ENCODE data around the gene DMD.

DNA sequence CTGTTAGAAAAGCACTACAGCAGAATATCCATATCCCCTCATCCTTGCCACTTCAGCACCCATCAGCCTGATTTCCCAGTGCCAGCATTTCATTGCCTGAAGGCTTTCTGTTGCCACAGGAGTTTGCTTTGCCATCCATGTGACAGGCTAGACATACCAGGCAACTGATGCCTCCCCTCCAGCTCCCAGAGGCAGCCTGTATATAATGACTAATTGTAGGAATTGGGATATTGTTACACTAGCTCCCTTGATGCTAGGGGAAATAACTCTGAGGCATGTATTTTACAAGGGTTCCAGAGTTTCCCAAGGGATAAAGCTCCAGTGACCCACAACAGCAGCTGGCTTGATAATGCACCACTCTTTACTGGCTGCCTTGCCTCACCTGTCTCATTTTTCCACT lies 1531.5 kb downstream of the DMD start:
- TF ChIP-seq JUN (IDR thresholded peaks at IDR 0.05) (no peak), POLR2A (IDR thresholded peaks at IDR 0.05; ENCODE audit: low read length) (no peak), CEBPB (IDR thresholded peaks at IDR 0.05) (no peak), BHLHE40 (IDR thresholded peaks at IDR 0.05; ENCODE audit: low read depth, low read length) (no peak), ZSCAN20 (CRISPR knock-in tag; IDR thresholded peaks at IDR 0.05) (no peak), HOXB5 (CRISPR knock-in tag; IDR thresholded peaks at IDR 0.05) (no peak), KDM1A (IDR thresholded peaks at IDR 0.05; ENCODE audit: low read depth) (no peak), RAD21 (conservative IDR thresholded peaks at IDR 0.05 in 1 of 2, IDR thresholded peaks at IDR 0.05 in 1 of 2) (no peak), RCOR1 (IDR thresholded peaks at IDR 0.05; ENCODE audit: low read depth, low read length) (no peak), SREBF2 (IDR thresholded peaks at IDR 0.05) (no peak), HOXA7 (CRISPR knock-in tag; IDR thresholded peaks at IDR 0.05) (no peak)
- TF ChIP-seq, protein P1, sequence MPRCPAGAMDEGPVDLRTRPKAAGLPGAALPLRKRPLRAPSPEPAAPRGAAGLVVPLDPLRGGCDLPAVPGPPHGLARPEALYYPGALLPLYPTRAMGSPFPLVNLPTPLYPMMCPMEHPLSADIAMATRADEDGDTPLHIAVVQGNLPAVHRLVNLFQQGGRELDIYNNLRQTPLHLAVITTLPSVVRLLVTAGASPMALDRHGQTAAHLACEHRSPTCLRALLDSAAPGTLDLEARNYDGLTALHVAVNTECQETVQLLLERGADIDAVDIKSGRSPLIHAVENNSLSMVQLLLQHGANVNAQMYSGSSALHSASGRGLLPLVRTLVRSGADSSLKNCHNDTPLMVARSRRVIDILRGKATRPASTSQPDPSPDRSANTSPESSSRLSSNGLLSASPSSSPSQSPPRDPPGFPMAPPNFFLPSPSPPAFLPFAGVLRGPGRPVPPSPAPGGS (IDR thresholded peaks at IDR 0.05), result no peak
- TF ChIP-seq, protein P2, sequence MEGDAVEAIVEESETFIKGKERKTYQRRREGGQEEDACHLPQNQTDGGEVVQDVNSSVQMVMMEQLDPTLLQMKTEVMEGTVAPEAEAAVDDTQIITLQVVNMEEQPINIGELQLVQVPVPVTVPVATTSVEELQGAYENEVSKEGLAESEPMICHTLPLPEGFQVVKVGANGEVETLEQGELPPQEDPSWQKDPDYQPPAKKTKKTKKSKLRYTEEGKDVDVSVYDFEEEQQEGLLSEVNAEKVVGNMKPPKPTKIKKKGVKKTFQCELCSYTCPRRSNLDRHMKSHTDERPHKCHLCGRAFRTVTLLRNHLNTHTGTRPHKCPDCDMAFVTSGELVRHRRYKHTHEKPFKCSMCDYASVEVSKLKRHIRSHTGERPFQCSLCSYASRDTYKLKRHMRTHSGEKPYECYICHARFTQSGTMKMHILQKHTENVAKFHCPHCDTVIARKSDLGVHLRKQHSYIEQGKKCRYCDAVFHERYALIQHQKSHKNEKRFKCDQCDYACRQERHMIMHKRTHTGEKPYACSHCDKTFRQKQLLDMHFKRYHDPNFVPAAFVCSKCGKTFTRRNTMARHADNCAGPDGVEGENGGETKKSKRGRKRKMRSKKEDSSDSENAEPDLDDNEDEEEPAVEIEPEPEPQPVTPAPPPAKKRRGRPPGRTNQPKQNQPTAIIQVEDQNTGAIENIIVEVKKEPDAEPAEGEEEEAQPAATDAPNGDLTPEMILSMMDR (IDR thresholded peaks at IDR 0.05), result no peak
- TF ChIP-seq, protein P3, sequence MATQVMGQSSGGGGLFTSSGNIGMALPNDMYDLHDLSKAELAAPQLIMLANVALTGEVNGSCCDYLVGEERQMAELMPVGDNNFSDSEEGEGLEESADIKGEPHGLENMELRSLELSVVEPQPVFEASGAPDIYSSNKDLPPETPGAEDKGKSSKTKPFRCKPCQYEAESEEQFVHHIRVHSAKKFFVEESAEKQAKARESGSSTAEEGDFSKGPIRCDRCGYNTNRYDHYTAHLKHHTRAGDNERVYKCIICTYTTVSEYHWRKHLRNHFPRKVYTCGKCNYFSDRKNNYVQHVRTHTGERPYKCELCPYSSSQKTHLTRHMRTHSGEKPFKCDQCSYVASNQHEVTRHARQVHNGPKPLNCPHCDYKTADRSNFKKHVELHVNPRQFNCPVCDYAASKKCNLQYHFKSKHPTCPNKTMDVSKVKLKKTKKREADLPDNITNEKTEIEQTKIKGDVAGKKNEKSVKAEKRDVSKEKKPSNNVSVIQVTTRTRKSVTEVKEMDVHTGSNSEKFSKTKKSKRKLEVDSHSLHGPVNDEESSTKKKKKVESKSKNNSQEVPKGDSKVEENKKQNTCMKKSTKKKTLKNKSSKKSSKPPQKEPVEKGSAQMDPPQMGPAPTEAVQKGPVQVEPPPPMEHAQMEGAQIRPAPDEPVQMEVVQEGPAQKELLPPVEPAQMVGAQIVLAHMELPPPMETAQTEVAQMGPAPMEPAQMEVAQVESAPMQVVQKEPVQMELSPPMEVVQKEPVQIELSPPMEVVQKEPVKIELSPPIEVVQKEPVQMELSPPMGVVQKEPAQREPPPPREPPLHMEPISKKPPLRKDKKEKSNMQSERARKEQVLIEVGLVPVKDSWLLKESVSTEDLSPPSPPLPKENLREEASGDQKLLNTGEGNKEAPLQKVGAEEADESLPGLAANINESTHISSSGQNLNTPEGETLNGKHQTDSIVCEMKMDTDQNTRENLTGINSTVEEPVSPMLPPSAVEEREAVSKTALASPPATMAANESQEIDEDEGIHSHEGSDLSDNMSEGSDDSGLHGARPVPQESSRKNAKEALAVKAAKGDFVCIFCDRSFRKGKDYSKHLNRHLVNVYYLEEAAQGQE (IDR thresholded peaks at IDR 0.05), result no peak

Data from A549 (cell line).